ENCODE results near the gene CD6. TPM values are rescaled to one million over a fixed set of nuclear protein-coding genes. Genes with fewer than 3 reads are reported as not detected.

The CD6 gene
- total and polyA plus RNA-seq, 2 of the 8 experiments (the other 6 are each of a cell fraction or from before 2014, with no cell fraction given), result 0.03 TPM; not detected in 1

GRCh38 chr11:61054513-61054912, 83.0 kb downstream of the CD6 start:
- POLR2A ChIA-PET (ENCODE audit: partially characterized antibody), result no interaction called here
- Histone ChIP-seq H3K56ac (replicated peaks; ENCODE audit: insufficient read length, low read depth, low read length) (no peak overlapping the region), H2BK120ac (replicated peaks; ENCODE audit: low read depth, low read length) (no peak overlapping the region), H3K4me1 (replicated peaks in 1 of 4; ENCODE audit: control insufficient read depth in 3 of 4, insufficient read depth in 4 of 4, low read length in 3 of 4) (no peaks in the 10 kb centered on the region), H3K9ac (replicated peaks in 1 of 4; ENCODE audit: extremely low read depth in 1 of 4, low read depth in 3 of 4, low read length in 3 of 4) (no peak overlapping the region), H3K27ac (ENCODE audit: low read depth, low read length) (no peak overlapping the region), H2AFZ (ENCODE audit: low read length) (no peak overlapping the region), H3K4me2 (ENCODE audit: insufficient read depth in 1 of 2, low read depth in 2 of 2, low read length in 2 of 2) (no peak overlapping the region), H3K23ac (ENCODE audit: insufficient read length) (no peak overlapping the region), H2BK20ac (ENCODE audit: low read length) (no peak overlapping the region), H3K4ac (replicated peaks; ENCODE audit: insufficient read length, low read depth, low read length) (no peak overlapping the region), H2BK5ac (ENCODE audit: low read depth, low read length) (no peak overlapping the region), H3K79me2 (ENCODE audit: control insufficient read depth in 1 of 2, insufficient read depth in 2 of 2, low read length in 2 of 2) (no peaks in the 10 kb centered on the region), H2AK5ac (ENCODE audit: low read depth, low read length) (no peak overlapping the region), H3K14ac (ENCODE audit: insufficient read length) (no peak overlapping the region), H3K36me3 (ENCODE audit: control insufficient read depth in 2 of 4, insufficient read depth in 4 of 4, low read length in 3 of 4) (no peaks in the 10 kb centered on the region), H4K91ac (replicated peaks; ENCODE audit: insufficient read length, low read length) (no peak overlapping the region), H2BK15ac (ENCODE audit: low read length) (no peak overlapping the region), H4K8ac (ENCODE audit: extremely low read depth, insufficient read depth, low read length) (no peak overlapping the region), H3K4me3 (ENCODE audit: extremely low read depth in 1 of 4, insufficient read depth in 2 of 4, low read depth in 3 of 4, low read length in 4 of 4) (no peak overlapping the region), H3K79me1 (ENCODE audit: low read depth, low read length) (no peaks in the 10 kb centered on the region), H4K20me1 (replicated peaks in 1 of 2; ENCODE audit: control insufficient read depth in 1 of 2, insufficient read depth in 2 of 2, low read length in 2 of 2) (no peaks in the 10 kb centered on the region), H3K27me3 (replicated peaks in 1 of 4; ENCODE audit: control insufficient read depth in 3 of 4, extremely low read depth in 1 of 4, insufficient read depth in 3 of 4, low read length in 3 of 4) (no peaks in the 10 kb centered on the region), H3K18ac (ENCODE audit: extremely low read depth, low read length) (no peak overlapping the region), H3K23me2 (ENCODE audit: low read depth, low read length) (no peaks in the 10 kb centered on the region), H3K9me3 (ENCODE audit: insufficient read depth in 2 of 2, low read depth in 1 of 2, low read length in 1 of 2) (no peaks in the 10 kb centered on the region), H4K5ac (ENCODE audit: insufficient read length, low read depth, low read length) (no peak overlapping the region), H2BK12ac (ENCODE audit: low read depth, low read length) (no peak overlapping the region)
- TF ChIP-seq USF2 (IDR thresholded peaks at IDR 0.05; ENCODE audit: low read length), result no peak
- TF ChIP-seq JUN (IDR thresholded peaks at IDR 0.05; ENCODE audit: low read depth, low read length), result no peak
- no peak for TF ChIP-seq EGR1 (IDR thresholded peaks at IDR 0.05; ENCODE audit: borderline replicate concordance, low read depth, low read length)
- no peak for TF ChIP-seq KDM1A (IDR thresholded peaks at IDR 0.05; ENCODE audit: borderline replicate concordance, low read length)
- TF ChIP-seq GABPA (IDR thresholded peaks at IDR 0.05; ENCODE audit: borderline replicate concordance, insufficient read depth, low read length), result no peak
- CTCF ChIA-PET (ENCODE audit: partially characterized antibody), result interaction anchor here (0.6 to 1.6 kb wide), 3 partner anchors 13 to 133 kb away, joined by 3 to 7 read pairs (median 3); no protein-coding TSS in a partner anchor
- 93% methylated on average over 3 of the region's 3 CpGs; no CpG with 5 or more reads in 1 of the 2 experiments for WGBS, 2 experiments (ENCODE audit: extremely low coverage in 1 of 2, insufficient coverage in 1 of 2, insufficient read length in 1 of 2, insufficient replicate concordance in 2 of 2, low coverage in 1 of 2, low lambda C conversion rate in 2 of 2, missing lambda C conversion rate in 1 of 2)
- FAIRE-seq, result no peak
- DNase-seq (ENCODE audit: low read depth in 1 of 2, low spot score in 2 of 2), result no peak

Measured in H1 (cell line).